Transverse colon (tissue), 4 donors: ENCODE data around the gene SERPINA1. TPM values are rescaled to one million over a fixed set of nuclear protein-coding genes. Genes with fewer than 3 reads are reported as not detected.

Experiments used
- DNase-seq: peaks from one replicate; pipeline ENCODE4 v3.0.0-alpha.2; 2019
- H3K27ac ChIP-seq, 4 donors: fragments of 200-600 bp; sonication (generic); 2 replicates each; pipeline ENCODE4 v1.5.1; 2016 to 2018; ENCODE audit warnings: inconsistent platforms in 4 of 4
- H3K27me3 ChIP-seq: fragments of 200-600 bp; sonication (generic); 2 replicates; pipeline ENCODE4 v1.5.1; 2017; ENCODE audit warnings: inconsistent platforms
- H3K36me3 ChIP-seq, 4 donors: fragments of 200-600 bp; sonication (generic); 2 replicates each; pipeline ENCODE4 v1.5.1; 2017 to 2019; ENCODE audit warnings: inconsistent platforms in 4 of 4
- H3K4me1 ChIP-seq, 4 donors: fragments of 200-600 bp; sonication (generic); 2 replicates each; pipeline ENCODE4 v1.5.1; 2017 to 2020; ENCODE audit warnings: inconsistent platforms in 4 of 4
- H3K4me3 ChIP-seq, 4 donors: fragments of 200-600 bp; sonication (generic); 1 replicate in 1 of 4; 2 replicates in 3 of 4; pipeline versions ENCODE4 v1.5.1 to v1.6.1; 2017 to 2019; ENCODE audit warnings: inconsistent platforms in 4 of 4
- H3K9me3 ChIP-seq, 2 donors: fragments of 200-600 bp; sonication (generic); 2 replicates each; pipeline ENCODE4 v1.5.1; 2017 to 2019; ENCODE audit warnings: inconsistent platforms in 2 of 2
- EP300 ChIP-seq: sonication (generic); formaldehyde crosslinking; IDR thresholded peaks from one replicate; pipeline ENCODE4 v1.6.1; 2017; ENCODE audit warnings: antibody characterized with exemption, low read depth
- POLR2A ChIP-seq: fragments of 450-650 bp; IDR thresholded peaks from one replicate; pipeline ENCODE4 v1.6.1; 2016; ENCODE audit warnings: antibody characterized with exemption, mild to moderate bottlenecking, moderate library complexity
- POLR2AphosphoS5 ChIP-seq, 3 donors: sonication (generic); formaldehyde crosslinking; IDR thresholded peaks; one replicate each; pipeline ENCODE4 v1.6.1; 2016; ENCODE audit warnings: antibody characterized with exemption in 3 of 3
- WGBS, 2 donors: methylation state at CpG; one replicate each; pipeline ENCODE4 v1.1.5; 2018; ENCODE audit warnings: low coverage in 1 of 2; 5-methylcytosine and 5-hydroxymethylcytosine counted together
- in situ Hi-C, 4 donors: fragments of 200-750 bp; cut with MboI; loops; one replicate each; pipeline versions ENCODE4 v1.15.0 to v1.15.1; 2017; ENCODE audit warnings: low sequenced_read_pairs in 3 of 4, low pct_ligation_motif_present in 1 of 4, low pct_unique_long_range_greater_than_20kb in 1 of 4
- intact Hi-C: fragments of 100-400 bp; cut with DNase I; formaldehyde crosslinking; loops from one replicate; pipeline ENCODE4 v1.15.1; 2023; ENCODE audit warnings: low total_unique reads
- total RNA-seq, 4 donors: library from RNA; depleted of rRNA; stranded (reverse); fragments of >200 nt; gene quantifications; one replicate each; pipeline ENCODE4 v1.1.0, GENCODE V29; 2016
- TF ChIP-seq, protein P1 (sequence below), 5 experiments: fragments of 200-600 bp in 3 of 5; fragments of 450-650 bp in 2 of 5; sonication (generic) in 3 of 5; IDR thresholded peaks; 1 replicate in 2 of 5; 2 replicates in 3 of 5; pipeline ENCODE4 v1.5.1; 2016 to 2017; ENCODE audit warnings: antibody characterized with exemption in 5 of 5, inconsistent platforms in 3 of 5, mild to moderate bottlenecking in 2 of 5, moderate library complexity in 1 of 5

SERPINA1 gene
- total RNA-seq, 4 donors from 2014 or later: 35.2 to 107 (median 61.0) TPM

DNA sequence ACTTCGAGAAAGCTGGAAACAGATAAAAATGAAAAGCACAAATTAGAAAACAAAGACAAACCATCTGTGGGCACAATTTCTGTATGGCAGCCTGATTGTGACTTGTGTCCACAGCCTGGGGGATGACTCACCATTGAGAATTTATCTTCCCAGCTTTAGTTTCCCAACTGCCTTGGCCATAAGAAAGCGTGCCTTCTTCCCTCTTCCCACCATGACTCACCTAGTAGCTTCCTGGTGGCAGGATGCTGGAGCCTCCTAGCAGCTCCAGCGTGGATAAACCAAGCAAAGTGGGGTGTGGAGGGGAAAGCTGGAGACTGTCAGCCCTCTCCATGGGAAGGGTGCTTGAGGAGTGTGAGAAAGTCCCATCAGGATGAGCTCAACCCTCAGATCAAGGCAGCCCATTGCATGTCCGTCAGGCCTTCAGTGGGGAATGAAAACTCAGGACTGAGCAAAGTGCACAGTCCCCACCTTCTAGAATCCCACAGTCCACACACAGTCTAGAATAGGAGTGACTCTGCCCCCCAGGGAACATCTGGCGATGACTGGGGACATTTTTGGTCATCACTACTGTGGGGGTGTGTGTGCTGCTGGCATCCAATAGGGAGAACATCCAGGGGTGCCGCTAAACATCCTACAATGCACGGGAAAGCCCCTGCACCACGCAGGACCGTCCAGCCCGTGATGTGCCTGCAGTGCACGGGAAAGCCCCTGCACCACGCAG is 42.9 kb downstream of the SERPINA1 start:
- DNase-seq: no peak
- Histone ChIP-seq H3K36me3 (no peaks in the 10 kb centered on the region), H3K9me3 (no peaks in the 10 kb centered on the region), H3K4me1 (peaks cover 0 to 17% (median 14%) of the 10 kb centered on the region in 4 donors), H3K27ac (no peak overlapping the region), H3K27me3 (no peaks in the 10 kb centered on the region), H3K4me3 (no peak overlapping the region)
- intact Hi-C loops (no loop called here), in situ Hi-C loops (no loop called here)
- no peak for TF ChIP-seq EP300
- TF ChIP-seq, protein P1, sequence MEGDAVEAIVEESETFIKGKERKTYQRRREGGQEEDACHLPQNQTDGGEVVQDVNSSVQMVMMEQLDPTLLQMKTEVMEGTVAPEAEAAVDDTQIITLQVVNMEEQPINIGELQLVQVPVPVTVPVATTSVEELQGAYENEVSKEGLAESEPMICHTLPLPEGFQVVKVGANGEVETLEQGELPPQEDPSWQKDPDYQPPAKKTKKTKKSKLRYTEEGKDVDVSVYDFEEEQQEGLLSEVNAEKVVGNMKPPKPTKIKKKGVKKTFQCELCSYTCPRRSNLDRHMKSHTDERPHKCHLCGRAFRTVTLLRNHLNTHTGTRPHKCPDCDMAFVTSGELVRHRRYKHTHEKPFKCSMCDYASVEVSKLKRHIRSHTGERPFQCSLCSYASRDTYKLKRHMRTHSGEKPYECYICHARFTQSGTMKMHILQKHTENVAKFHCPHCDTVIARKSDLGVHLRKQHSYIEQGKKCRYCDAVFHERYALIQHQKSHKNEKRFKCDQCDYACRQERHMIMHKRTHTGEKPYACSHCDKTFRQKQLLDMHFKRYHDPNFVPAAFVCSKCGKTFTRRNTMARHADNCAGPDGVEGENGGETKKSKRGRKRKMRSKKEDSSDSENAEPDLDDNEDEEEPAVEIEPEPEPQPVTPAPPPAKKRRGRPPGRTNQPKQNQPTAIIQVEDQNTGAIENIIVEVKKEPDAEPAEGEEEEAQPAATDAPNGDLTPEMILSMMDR (IDR thresholded peaks at IDR 0.05): no peak
- no peak for TF ChIP-seq POLR2A
- no peak for TF ChIP-seq POLR2AphosphoS5 (IDR thresholded peaks at IDR 0.05)
- 52 to 77% methylated on average over 2 to 10 of the region's 12 CpGs for WGBS, 2 donors

- no peak for DNase-seq
- no peaks in the 10 kb centered on the region for H3K36me3 ChIP-seq
- no peak overlapping the region for H3K27ac ChIP-seq
- H3K4me3 ChIP-seq: no peak overlapping the region
- in situ Hi-C loops (no loop called here), intact Hi-C loops (no loop called here)
- no peaks in the 10 kb centered on the region for H3K9me3 ChIP-seq
- 80 to 81% methylated on average over 3 of the region's 3 CpGs for WGBS, 2 donors
- H3K4me1 ChIP-seq: peaks cover 0 to 27% (median 14%) of the 10 kb centered on the region in 4 donors
- TF ChIP-seq, protein P1 (IDR thresholded peaks at IDR 0.05): no peak
- TF ChIP-seq POLR2AphosphoS5 (IDR thresholded peaks at IDR 0.05): no peak
- no peaks in the 10 kb centered on the region for H3K27me3 ChIP-seq
Observed at GRCh38 chr14:94344389-94344788, 44.0 kb downstream of the SERPINA1 start.

DNA sequence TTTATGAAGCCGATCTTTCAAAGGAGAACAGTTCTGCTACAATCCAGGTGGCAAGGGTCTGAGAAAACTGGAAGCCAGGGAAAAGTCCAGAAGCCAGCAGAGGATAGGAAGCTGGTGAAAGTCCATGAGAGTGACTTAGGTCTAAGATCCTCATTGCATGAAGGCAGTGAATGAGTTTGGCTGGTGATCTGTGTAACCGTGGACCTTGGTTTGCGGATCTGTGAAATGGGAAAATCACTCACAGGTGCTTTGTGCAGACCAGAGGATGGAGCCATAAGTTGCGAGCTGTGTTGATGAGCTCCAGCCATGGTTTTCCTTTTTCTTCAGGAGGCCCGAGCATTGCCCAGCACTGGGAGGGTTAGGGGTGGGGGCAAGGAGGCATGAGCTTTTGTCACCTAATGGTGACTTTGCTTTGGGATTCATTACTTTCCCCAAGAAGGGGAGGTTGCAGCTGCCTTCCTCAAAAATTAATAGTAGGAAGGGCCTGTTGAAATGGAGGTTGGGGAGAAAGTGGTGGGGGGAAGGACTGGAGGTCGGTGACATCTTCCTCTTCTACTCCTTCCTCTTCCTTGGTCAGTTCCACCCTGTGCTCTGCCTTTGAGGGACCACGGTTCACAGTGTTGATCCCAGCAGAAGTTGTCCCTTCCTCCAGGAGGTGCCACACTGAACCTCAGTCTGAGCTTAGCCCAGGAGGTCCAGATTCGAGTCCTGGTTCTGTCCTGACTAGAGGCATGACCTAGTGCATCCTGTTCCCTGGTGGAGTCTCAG is 45.0 kb downstream of the SERPINA1 start:
- Histone ChIP-seq H3K36me3 (no peaks in the 10 kb centered on the region), H3K9me3 (no peaks in the 10 kb centered on the region), H3K27ac (peak overlapping the region in 2 of 4 donors; percentile 32 to 66), H3K4me1 (peaks cover 0 to 29% (median 14%) of the 10 kb centered on the region in 4 donors), H3K4me3 (no peak overlapping the region), H3K27me3 (no peaks in the 10 kb centered on the region)
- WGBS, 2 donors: 73 to 91% methylated on average over 4 to 8 of the region's 8 CpGs
- no peak for DNase-seq
- intact Hi-C loops: no loop called here
- in situ Hi-C loops: no loop called here
- TF ChIP-seq POLR2A: no peak
- TF ChIP-seq POLR2AphosphoS5 (IDR thresholded peaks at IDR 0.05): no peak
- TF ChIP-seq EP300: no peak
- TF ChIP-seq, protein P1 (IDR thresholded peaks at IDR 0.05): no peak

DNA sequence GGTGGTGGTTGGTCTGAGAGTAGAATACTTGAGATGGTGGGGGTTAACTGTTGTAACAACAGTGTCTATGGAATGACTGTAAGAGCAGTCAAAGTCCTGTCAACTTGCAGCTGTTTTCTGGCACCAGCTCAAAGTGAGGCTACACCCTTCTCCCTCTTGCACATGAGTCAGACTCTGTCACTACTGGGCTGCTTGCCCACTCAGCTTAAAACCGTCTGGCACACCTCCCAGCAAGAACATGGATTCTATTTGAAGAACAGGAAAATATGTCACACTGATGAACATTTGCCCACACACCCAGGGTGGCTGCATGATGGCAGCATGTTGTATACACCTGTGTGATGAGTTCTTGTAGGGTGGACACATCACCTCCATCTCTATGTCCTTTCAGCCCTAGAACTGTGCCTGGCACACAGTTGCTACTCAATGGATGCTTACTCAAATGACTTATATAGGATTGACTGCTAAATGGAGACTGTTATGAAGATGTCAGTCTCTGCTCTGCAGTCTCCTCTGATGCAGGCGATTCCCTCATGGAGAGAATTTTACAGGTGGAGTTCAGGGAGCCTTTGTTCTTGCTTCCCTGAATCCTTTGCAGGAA is 46.0 kb downstream of the SERPINA1 start:
- H3K4me1 ChIP-seq: peaks cover 0 to 29% (median 14%) of the 10 kb centered on the region in 4 donors
- DNase-seq: peak; percentile 92
- H3K36me3 ChIP-seq: no peaks in the 10 kb centered on the region
- H3K4me3 ChIP-seq: no peak overlapping the region
- H3K27ac ChIP-seq: peak overlapping the region; percentile 56 to 74 (median 68)
- in situ Hi-C loops (no loop called here), intact Hi-C loops (no loop called here)
- 28% methylated on average over 2 of the region's 2 CpGs; no CpG with 5 or more reads in 1 of the 2 donors for whole genome bisulfite sequencing, 2 donors
- no peaks in the 10 kb centered on the region for H3K27me3 ChIP-seq
- TF ChIP-seq POLR2AphosphoS5 (IDR thresholded peaks at IDR 0.05): peak; percentile 26 to 73 (median 70)
- peak; percentile 1 for TF ChIP-seq POLR2A
- TF ChIP-seq, protein P1 (IDR thresholded peaks at IDR 0.05): no peak
- no peaks in the 10 kb centered on the region for H3K9me3 ChIP-seq
